Measurements from ENCODE around the gene GPR26. TPM values are rescaled to one million over a fixed set of nuclear protein-coding genes. Genes with fewer than 3 reads are reported as not detected.

The GPR26 gene
- total and polyA plus RNA-seq, 2 donors (not counting 1 experiment from before 2014, with no cell fraction given), result not detected

DNA sequence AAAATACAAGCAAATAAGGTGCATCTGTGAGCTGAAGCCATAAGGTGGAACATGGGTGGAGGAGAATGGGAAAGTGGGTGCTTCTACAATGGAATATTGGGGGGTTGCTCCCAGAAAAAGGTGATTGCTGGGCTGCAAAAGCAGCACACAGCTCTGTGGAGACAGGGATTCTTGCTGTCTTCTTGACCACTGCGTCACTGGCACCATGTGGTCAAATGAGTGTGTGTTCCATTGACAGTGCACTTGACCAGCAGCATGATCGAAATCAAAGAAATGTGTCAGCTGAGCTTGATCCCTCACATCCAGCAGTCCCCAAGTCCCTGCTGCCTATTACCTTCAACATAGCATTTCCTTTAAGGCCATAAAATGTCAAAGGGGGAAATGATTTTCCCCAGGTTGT lies 56.2 kb downstream of the GPR26 start:
- TF ChIP-seq, protein P1, sequence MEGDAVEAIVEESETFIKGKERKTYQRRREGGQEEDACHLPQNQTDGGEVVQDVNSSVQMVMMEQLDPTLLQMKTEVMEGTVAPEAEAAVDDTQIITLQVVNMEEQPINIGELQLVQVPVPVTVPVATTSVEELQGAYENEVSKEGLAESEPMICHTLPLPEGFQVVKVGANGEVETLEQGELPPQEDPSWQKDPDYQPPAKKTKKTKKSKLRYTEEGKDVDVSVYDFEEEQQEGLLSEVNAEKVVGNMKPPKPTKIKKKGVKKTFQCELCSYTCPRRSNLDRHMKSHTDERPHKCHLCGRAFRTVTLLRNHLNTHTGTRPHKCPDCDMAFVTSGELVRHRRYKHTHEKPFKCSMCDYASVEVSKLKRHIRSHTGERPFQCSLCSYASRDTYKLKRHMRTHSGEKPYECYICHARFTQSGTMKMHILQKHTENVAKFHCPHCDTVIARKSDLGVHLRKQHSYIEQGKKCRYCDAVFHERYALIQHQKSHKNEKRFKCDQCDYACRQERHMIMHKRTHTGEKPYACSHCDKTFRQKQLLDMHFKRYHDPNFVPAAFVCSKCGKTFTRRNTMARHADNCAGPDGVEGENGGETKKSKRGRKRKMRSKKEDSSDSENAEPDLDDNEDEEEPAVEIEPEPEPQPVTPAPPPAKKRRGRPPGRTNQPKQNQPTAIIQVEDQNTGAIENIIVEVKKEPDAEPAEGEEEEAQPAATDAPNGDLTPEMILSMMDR (IDR thresholded peaks at IDR 0.05), result no peak
- no peak for TF ChIP-seq EZH2 (IDR thresholded peaks at IDR 0.05; ENCODE audit: borderline replicate concordance, insufficient read depth, low read depth, low read length, poor library complexity, severe bottlenecking)
- no peak overlapping the region for H3K27ac Mint-ChIP-seq
- no peaks in the 10 kb centered on the region for H3K36me3 ChIP-seq (replicated peaks in 1 of 2; ENCODE audit: control extremely low read depth in 1 of 2, control insufficient read depth in 1 of 2, extremely low read depth in 1 of 2, insufficient read depth in 2 of 2, low read length in 1 of 2)
- H3K4me3 ChIP-seq (ENCODE audit: control extremely low read depth in 1 of 5, extremely low read depth in 1 of 5, insufficient read depth in 1 of 5, low read depth in 2 of 5, low read length in 4 of 5), result no peak overlapping the region
- peaks cover 2% of the 10 kb centered on the region for H3K9me3 Mint-ChIP-seq (ENCODE audit: insufficient read depth)
- H2AFZ ChIP-seq (ENCODE audit: insufficient read depth, low read depth, low read length, poor library complexity, severe bottlenecking), result no peak overlapping the region
- no peak for ATAC-seq (ENCODE audit: low read depth)
- DNase-seq, result no peak
- no peaks in the 10 kb centered on the region for H3K79me2 ChIP-seq (ENCODE audit: control insufficient read depth, insufficient read depth, low read length)
- CTCF ChIA-PET, result no interaction called here
- no peak overlapping the region for H3K27ac ChIP-seq (ENCODE audit: low read length in 2 of 2)
- no peaks in the 10 kb centered on the region for H3K4me1 Mint-ChIP-seq
- intact Hi-C loops (cut with micrococcal nuclease), result no loop called here
- no peak overlapping the region for H3K9ac ChIP-seq (ENCODE audit: low read length)
- no peaks in the 10 kb centered on the region for H4K20me1 ChIP-seq (ENCODE audit: control insufficient read depth, insufficient read depth, low read length, poor library complexity, severe bottlenecking)
- H3K4me2 ChIP-seq (replicated peaks; ENCODE audit: low read depth, low read length, poor library complexity, severe bottlenecking), result no peak overlapping the region
- H3K4me1 ChIP-seq (ENCODE audit: control insufficient read depth in 2 of 2, insufficient read depth in 2 of 2, low read length in 2 of 2), result no peaks in the 10 kb centered on the region
- peaks cover 8% of the 10 kb centered on the region for H3K27me3 Mint-ChIP-seq
- H3K4me3 Mint-ChIP-seq, result no peak overlapping the region
- H3K27me3 ChIP-seq (replicated peaks in 1 of 4; ENCODE audit: control extremely low read depth in 1 of 4, control insufficient read depth in 3 of 4, insufficient read depth in 4 of 4, low read length in 3 of 4), result peaks cover 0 to 2% (median 0%) of the 10 kb centered on the region in 4 experiments
- POLR2A ChIA-PET, result no interaction called here
- peaks cover 0 to 18% (median 0%) of the 10 kb centered on the region in 3 donors for H3K9me3 ChIP-seq (ENCODE audit: control extremely low read depth in 1 of 3, control insufficient read depth in 2 of 3, insufficient read depth in 1 of 3, low read length in 2 of 3)
- WGBS (ENCODE audit: insufficient coverage), result 91% methylated on average over 2 of the region's 2 CpGs

DNA sequence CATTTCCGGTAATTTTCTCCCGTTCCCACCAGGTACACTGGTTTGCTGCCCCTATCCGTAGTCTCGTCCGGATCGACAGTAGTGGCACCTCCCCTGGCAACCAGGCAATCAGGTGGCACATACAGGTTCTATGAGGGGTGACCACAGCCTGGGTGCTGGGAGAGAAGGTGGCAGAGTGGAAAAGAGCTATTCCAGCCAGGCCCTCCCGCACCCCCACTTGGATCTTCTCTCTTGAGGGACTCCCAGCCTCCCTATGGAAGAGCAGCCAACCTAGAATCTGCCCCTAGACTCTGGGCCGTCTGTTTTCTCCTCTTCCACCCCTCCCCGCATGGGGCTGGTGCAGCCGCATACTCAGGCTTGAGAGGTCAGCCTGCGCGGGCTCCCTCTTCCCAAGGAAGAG lies 58.6 kb downstream of the GPR26 start:
- Histone ChIP-seq H3K4me2 (replicated peaks; ENCODE audit: low read depth, low read length, poor library complexity, severe bottlenecking) (no peak overlapping the region), H3K4me1 (ENCODE audit: control insufficient read depth in 2 of 2, insufficient read depth in 2 of 2, low read length in 2 of 2) (no peaks in the 10 kb centered on the region), H4K20me1 (ENCODE audit: control insufficient read depth, insufficient read depth, low read length, poor library complexity, severe bottlenecking) (no peaks in the 10 kb centered on the region), H2AFZ (ENCODE audit: insufficient read depth, low read depth, low read length, poor library complexity, severe bottlenecking) (no peak overlapping the region), H3K27ac (ENCODE audit: low read length in 2 of 2) (no peak overlapping the region), H3K36me3 (replicated peaks in 1 of 2; ENCODE audit: control extremely low read depth in 1 of 2, control insufficient read depth in 1 of 2, extremely low read depth in 1 of 2, insufficient read depth in 2 of 2, low read length in 1 of 2) (no peaks in the 10 kb centered on the region), H3K27me3 (replicated peaks in 1 of 4; ENCODE audit: control extremely low read depth in 1 of 4, control insufficient read depth in 3 of 4, insufficient read depth in 4 of 4, low read length in 3 of 4) (peaks cover 0 to 3% (median 1%) of the 10 kb centered on the region in 4 experiments), H3K79me2 (ENCODE audit: control insufficient read depth, insufficient read depth, low read length) (no peaks in the 10 kb centered on the region), H3K9ac (ENCODE audit: low read length) (no peak overlapping the region), H3K9me3 (ENCODE audit: control extremely low read depth in 1 of 3, control insufficient read depth in 2 of 3, insufficient read depth in 1 of 3, low read length in 2 of 3) (peaks cover 0 to 9% (median 0%) of the 10 kb centered on the region in 3 donors), H3K4me3 (ENCODE audit: control extremely low read depth in 1 of 5, extremely low read depth in 1 of 5, insufficient read depth in 1 of 5, low read depth in 2 of 5, low read length in 4 of 5) (no peak overlapping the region)
- ATAC-seq (ENCODE audit: low read depth) (no peak), DNase-seq (no peak)
- Mint-ChIP-seq H3K27ac (no peak overlapping the region), H3K9me3 (ENCODE audit: insufficient read depth) (no peaks in the 10 kb centered on the region), H3K4me3 (no peak overlapping the region), H3K4me1 (no peaks in the 10 kb centered on the region), H3K27me3 (peaks cover 8% of the 10 kb centered on the region)
- ChIA-PET CTCF (interaction anchor here (0.7 kb wide), 1 partner anchor 862 kb away, joined by 3 read pairs; no protein-coding TSS in a partner anchor), POLR2A (no interaction called here)
- TF ChIP-seq EZH2 (IDR thresholded peaks at IDR 0.05; ENCODE audit: borderline replicate concordance, insufficient read depth, low read depth, low read length, poor library complexity, severe bottlenecking), result no peak
- TF ChIP-seq, protein P1 (IDR thresholded peaks at IDR 0.05), result no peak
- intact Hi-C loops (cut with micrococcal nuclease), result no loop called here
- WGBS (ENCODE audit: insufficient coverage), result 97% methylated on average over 12 of the region's 12 CpGs

Measured in B cell (primary cell).